Psoas muscle (tissue), 8 donors: ENCODE data around the gene PLBD2. TPM values are rescaled to one million over a fixed set of nuclear protein-coding genes. Genes with fewer than 3 reads are reported as not detected.

ENCODE experiments used
- ATAC-seq, 4 donors: fragments of 200-7000 bp; cut with Tn5 transposase; one replicate each; pipeline ENCODE4 v1.9.1; 2020; ENCODE audit warnings: moderate library complexity in 3 of 4, mild to moderate bottlenecking in 2 of 4
- DNase-seq, 2 donors: peaks; one replicate each; pipeline ENCODE4 v3.0.0-alpha.2; 2020
- H3K27ac ChIP-seq: fragments of 200-600 bp; one replicate; pipeline ENCODE4 v1.8.0; 2022
- H3K27me3 ChIP-seq, 3 donors: fragments of 200-600 bp in 1 of 3; one replicate each; pipeline versions ENCODE4 v1.6.1 to v1.8.0; 2013 to 2022; ENCODE audit warnings: low read length in 2 of 3, mild to moderate bottlenecking in 2 of 3, moderate library complexity in 1 of 3; ENCODE audit not compliant: insufficient read depth in 3 of 3
- H3K36me3 ChIP-seq, 2 donors: fragments of 200-600 bp in 1 of 2; one replicate each; pipeline versions ENCODE4 v1.6.1 to v1.8.0; 2013 to 2022; ENCODE audit warnings: low read depth in 1 of 2, mild to moderate bottlenecking in 1 of 2, moderate library complexity in 1 of 2; ENCODE audit not compliant: insufficient read depth in 1 of 2
- H3K4me1 ChIP-seq: fragments of 200-600 bp; one replicate; pipeline ENCODE4 v1.8.0; 2022
- H3K4me3 ChIP-seq: fragments of 200-600 bp; one replicate; pipeline ENCODE4 v1.8.0; 2022; ENCODE audit warnings: mild to moderate bottlenecking
- H3K9me3 ChIP-seq: fragments of 200-600 bp; one replicate; pipeline ENCODE4 v1.8.0; 2022
- WGBS, 3 donors: extraction: QIAGEN DNeasy Blood & Tissue Kit; methylation state at CpG; one replicate each; pipeline versions ENCODE4 v1.1.6 to v1.1.7; 2013; 5-methylcytosine and 5-hydroxymethylcytosine counted together
- intact Hi-C, 2 donors: fragments of 100-400 bp; cut with DNase I; formaldehyde crosslinking; loops; one replicate each; pipeline versions ENCODE4 v1.11.0 to v1.14.2; 2022
- polyA plus RNA-seq, 3 donors: library from polyadenylated mRNA; stranded (reverse); fragments of 200-250 nt; gene quantifications; one replicate each; pipeline ENCODE4 v1.2.3, GENCODE V29; 2013
- total RNA-seq, 4 donors: library from RNA; stranded (reverse); fragmentation: NEBNext Ultra II Directional in 2 of 4; extraction: Animal tissue kit (Norgen Biotek cat#: 25700) in 2 of 4; gene quantifications; one replicate each; pipeline versions ENCODE4 v1.2.1 to v1.2.4, GENCODE V29; 2021 to 2023
- TF ChIP-seq, protein P1 (sequence below): fragments of 200-600 bp; IDR thresholded peaks from one replicate; pipeline ENCODE4 v1.8.0; 2022; ENCODE audit warnings: antibody characterized with exemption
- donor health status: healthy with polysubstance abuse.
- donor health status: DM: no; HTN: no; CAD: no; lungs with moderate emphysema.
- donor health status: Bipolar disorder and iron deficiency.
- donor health status: healthy.
- donor health status: DM: yes; HTN: yes; CAD: no.
- donor health status: DM: no; HTN: no; CAD: no.
- donor health status: DM: no; HTN: no; CAD: no.
- donor health status: DM: yes; HTN: yes; CAD: no.

The PLBD2 gene
- total and polyA plus RNA-seq, 7 donors: 5.2 to 21.4 (median 15.7) TPM

DNA sequence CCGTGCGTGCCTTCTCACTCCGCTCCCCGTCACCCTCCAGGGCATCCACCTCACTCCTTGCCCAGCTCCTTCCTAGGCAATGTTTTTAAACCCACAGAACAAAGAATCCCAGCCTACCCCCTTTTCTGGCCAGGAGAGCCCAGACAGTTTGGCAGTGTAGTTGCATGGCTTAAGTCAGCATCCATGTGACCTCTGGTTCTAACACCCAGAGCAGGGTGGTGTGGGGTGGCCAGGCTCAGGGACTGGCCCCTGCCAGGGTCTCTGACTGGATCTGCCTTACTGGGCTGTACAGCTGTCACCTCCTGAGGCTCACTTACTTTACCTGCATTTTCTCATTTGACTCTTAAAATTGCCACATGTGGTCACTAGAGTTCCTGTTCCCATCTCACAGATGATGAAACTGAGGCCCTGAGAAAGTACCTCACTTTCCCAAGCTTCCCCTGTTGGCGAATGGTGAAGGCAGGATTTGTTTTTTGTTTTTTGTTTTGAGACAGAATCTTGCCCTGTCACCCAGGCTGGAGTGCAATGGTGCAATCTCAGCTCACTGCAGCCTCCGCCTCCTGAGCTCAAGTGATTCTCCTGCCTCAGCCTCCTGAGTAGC lies 27.0 kb downstream of the PLBD2 start:
- H3K4me3 ChIP-seq: no peak overlapping the region
- ATAC-seq: no peak
- no peaks in the 10 kb centered on the region for H3K4me1 ChIP-seq
- H3K27me3 ChIP-seq: no peaks in the 10 kb centered on the region
- TF ChIP-seq, protein P1, sequence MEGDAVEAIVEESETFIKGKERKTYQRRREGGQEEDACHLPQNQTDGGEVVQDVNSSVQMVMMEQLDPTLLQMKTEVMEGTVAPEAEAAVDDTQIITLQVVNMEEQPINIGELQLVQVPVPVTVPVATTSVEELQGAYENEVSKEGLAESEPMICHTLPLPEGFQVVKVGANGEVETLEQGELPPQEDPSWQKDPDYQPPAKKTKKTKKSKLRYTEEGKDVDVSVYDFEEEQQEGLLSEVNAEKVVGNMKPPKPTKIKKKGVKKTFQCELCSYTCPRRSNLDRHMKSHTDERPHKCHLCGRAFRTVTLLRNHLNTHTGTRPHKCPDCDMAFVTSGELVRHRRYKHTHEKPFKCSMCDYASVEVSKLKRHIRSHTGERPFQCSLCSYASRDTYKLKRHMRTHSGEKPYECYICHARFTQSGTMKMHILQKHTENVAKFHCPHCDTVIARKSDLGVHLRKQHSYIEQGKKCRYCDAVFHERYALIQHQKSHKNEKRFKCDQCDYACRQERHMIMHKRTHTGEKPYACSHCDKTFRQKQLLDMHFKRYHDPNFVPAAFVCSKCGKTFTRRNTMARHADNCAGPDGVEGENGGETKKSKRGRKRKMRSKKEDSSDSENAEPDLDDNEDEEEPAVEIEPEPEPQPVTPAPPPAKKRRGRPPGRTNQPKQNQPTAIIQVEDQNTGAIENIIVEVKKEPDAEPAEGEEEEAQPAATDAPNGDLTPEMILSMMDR: no peak
- H3K36me3 ChIP-seq: peaks cover 2 to 86% of the 10 kb centered on the region in 2 donors
- H3K27ac ChIP-seq: no peak overlapping the region
- no peaks in the 10 kb centered on the region for H3K9me3 ChIP-seq
- no peak for DNase-seq
- intact Hi-C loops: no loop called here
- 93 to 97% (median 94%) methylated on average over 6 of the region's 6 CpGs for WGBS, 3 donors

DNA sequence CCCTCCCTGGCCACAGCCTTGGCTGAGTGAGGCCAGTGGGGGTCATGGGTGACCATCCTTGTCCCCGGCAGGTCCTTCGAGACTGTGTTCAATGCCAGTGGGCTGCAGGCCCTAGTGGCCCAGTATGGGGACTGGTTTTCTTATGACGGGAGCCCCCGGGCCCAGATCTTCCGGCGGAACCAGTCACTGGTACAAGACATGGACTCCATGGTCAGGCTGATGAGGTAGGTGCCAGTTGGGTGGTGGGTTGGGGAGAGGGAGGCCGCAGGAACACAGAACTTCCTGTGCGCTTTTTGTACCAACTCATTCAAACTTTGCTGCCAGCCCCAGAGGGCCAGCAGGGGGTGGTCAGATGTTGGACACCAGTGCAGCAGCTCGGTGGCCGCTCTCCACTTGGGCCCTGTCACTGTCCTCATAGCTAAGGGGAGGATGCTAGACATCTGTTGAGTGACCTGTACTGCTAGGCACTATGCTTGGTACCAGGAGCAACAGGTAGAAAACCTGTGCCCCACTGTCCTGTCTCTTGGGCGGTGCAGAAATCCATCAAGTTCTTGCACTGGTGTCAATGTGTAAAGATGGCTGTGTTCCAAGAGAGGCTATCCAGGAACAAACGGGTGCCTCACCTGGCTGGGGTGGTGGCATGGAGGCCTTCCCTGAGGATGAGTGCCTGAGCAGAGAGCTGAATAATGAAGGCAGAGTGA lies 28.6 kb downstream of the PLBD2 start:
- H3K4me3 ChIP-seq: no peak overlapping the region
- intact Hi-C loops: no loop called here
- DNase-seq (no peak), ATAC-seq (no peak)
- no peaks in the 10 kb centered on the region for H3K27me3 ChIP-seq
- no peak overlapping the region for H3K27ac ChIP-seq
- 92 to 97% (median 94%) methylated on average over 12 of the region's 12 CpGs for WGBS, 3 donors
- H3K9me3 ChIP-seq: no peaks in the 10 kb centered on the region
- peaks cover 5 to 82% of the 10 kb centered on the region in 2 donors for H3K36me3 ChIP-seq
- no peaks in the 10 kb centered on the region for H3K4me1 ChIP-seq
- TF ChIP-seq, protein P1: no peak

DNA sequence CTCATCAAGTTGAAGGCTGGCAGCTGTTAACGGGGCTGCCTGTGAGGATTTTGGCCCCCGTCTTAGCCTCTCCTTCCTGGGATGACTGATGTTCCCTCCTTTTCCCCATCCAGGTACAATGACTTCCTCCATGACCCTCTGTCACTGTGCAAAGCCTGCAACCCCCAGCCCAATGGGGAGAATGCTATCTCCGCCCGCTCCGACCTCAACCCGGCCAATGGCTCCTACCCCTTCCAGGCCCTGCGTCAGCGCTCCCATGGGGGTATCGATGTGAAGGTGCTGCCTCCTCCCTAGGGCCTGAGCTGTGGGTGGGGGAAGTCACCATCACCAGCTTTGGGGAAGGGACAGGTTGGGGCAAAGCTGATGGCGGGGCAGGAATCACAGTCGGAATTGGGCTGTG lies 29.2 kb downstream of the PLBD2 start:
- no peak for DNase-seq
- Histone ChIP-seq H3K9me3 (no peaks in the 10 kb centered on the region), H3K4me1 (no peaks in the 10 kb centered on the region), H3K4me3 (no peak overlapping the region), H3K27ac (no peak overlapping the region), H3K27me3 (no peaks in the 10 kb centered on the region), H3K36me3 (peaks cover 5 to 77% of the 10 kb centered on the region in 2 donors)
- 96% methylated on average over 10 to 11 of the region's 11 CpGs for WGBS, 3 donors
- intact Hi-C loops: no loop called here
- TF ChIP-seq, protein P1: no peak
- no peak for ATAC-seq

DNA sequence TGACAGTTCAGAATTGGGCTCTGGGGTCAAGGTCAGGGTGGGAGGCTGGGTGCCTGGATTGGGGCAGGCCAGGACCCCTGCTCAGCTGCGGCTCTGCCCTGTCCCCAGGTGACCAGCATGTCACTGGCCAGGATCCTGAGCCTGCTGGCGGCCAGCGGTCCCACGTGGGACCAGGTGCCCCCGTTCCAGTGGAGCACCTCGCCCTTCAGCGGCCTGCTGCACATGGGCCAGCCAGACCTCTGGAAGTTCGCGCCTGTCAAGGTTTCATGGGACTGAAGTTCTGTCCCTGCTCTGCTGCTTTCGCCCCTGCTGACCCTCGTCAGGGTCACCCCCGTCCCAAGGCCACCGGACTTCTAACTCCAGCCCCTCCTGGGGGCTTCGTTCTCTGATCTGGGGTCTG lies 30.0 kb downstream of the PLBD2 start:
- TF ChIP-seq, protein P1: no peak
- Histone ChIP-seq H3K4me3 (no peak overlapping the region), H3K36me3 (peaks cover 5 to 72% of the 10 kb centered on the region in 2 donors), H3K9me3 (no peaks in the 10 kb centered on the region), H3K27me3 (no peaks in the 10 kb centered on the region), H3K4me1 (no peaks in the 10 kb centered on the region), H3K27ac (no peak overlapping the region)
- 87 to 92% (median 89%) methylated on average over 14 of the region's 14 CpGs for WGBS, 3 donors
- intact Hi-C loops: no loop called here
- DNase-seq (no peak), ATAC-seq (no peak)
